Measurements from ENCODE around the gene FAM174B.
"Not testable (repeated sequence)": the region's sequence is repeated elsewhere in the genome, so short reads cannot be mapped to it uniquely, and the experiment has no call there.

Gene FAM174B

GRCh38 chr15:92617549-92618520, 37.7 kb downstream of the FAM174B start:
- no peak for DNase-seq (ENCODE audit: low read depth)

- no peak for DNase-seq (ENCODE audit: low read depth)
Measured at GRCh38 chr15:92616621-92617548, 38.7 kb downstream of the FAM174B start.

GRCh38 chr15:92614791-92615785, 40.5 kb downstream of the FAM174B start:
- no peak for DNase-seq (ENCODE audit: low read depth)

GRCh38 chr15:92614301-92614700, 41.3 kb downstream of the FAM174B start:
- no peak for DNase-seq (ENCODE audit: low read depth)

GRCh38 chr15:92613841-92614240, 41.7 kb downstream of the FAM174B start:
- DNase-seq (ENCODE audit: low read depth) = no peak

GRCh38 chr15:92612891-92613290, 42.7 kb downstream of the FAM174B start:
- DNase-seq (ENCODE audit: low read depth) = no peak

- no peak for DNase-seq (ENCODE audit: low read depth)
Measured at GRCh38 chr15:92611995-92612745, 43.4 kb downstream of the FAM174B start.

- no peak for DNase-seq (ENCODE audit: low read depth)
Measured at GRCh38 chr15:92611150-92611549, 44.4 kb downstream of the FAM174B start.

GRCh38 chr15:92610101-92610520, 45.5 kb downstream of the FAM174B start:
- no peak for DNase-seq (ENCODE audit: low read depth)

GRCh38 chr15:92608866-92609700, 46.5 kb downstream of the FAM174B start:
- DNase-seq (ENCODE audit: low read depth) = no peak

- not testable (repeated sequence) for DNase-seq (ENCODE audit: low read depth)
Measured at GRCh38 chr15:92606836-92607150, 48.8 kb downstream of the FAM174B start.

- DNase-seq (ENCODE audit: low read depth) = no peak
Measured at GRCh38 chr15:92606126-92606835, 49.3 kb downstream of the FAM174B start.

- no peak for DNase-seq (ENCODE audit: low read depth)
Measured at GRCh38 chr15:92605225-92605944, 50.2 kb downstream of the FAM174B start.

GRCh38 chr15:92603743-92604470, 51.7 kb downstream of the FAM174B start:
- no peak for DNase-seq (ENCODE audit: low read depth)

- no peak for DNase-seq (ENCODE audit: low read depth)
Measured at GRCh38 chr15:92603278-92603677, 52.3 kb downstream of the FAM174B start.

GRCh38 chr15:92602267-92602593, 53.3 kb downstream of the FAM174B start:
- DNase-seq (ENCODE audit: low read depth) = no peak

GRCh38 chr15:92601592-92602266, 53.8 kb downstream of the FAM174B start:
- DNase-seq (ENCODE audit: low read depth) = no peak
